K562 (cell line): ENCODE measurements around the gene LRRC27. TPM values are rescaled to one million over a fixed set of nuclear protein-coding genes. Genes with fewer than 3 reads are reported as not detected.

Source experiments
- BCOR ChIP-seq: fragments of 450-650 bp; IDR thresholded peaks from 2 replicates; pipeline ENCODE4 v1.6.1; 2016
- BRD4 ChIP-seq: fragments of 200-600 bp; sonication (generic); IDR thresholded peaks from 2 replicates; pipeline ENCODE4 v1.6.1; 2017; ENCODE audit warnings: inconsistent platforms
- CBX1 ChIP-seq: sonication (generic); IDR thresholded peaks from 2 replicates; pipeline ENCODE4 v1.6.1; 2016; ENCODE audit warnings: antibody characterized with exemption, low read depth, mild to moderate bottlenecking
- CBX8 ChIP-seq: fragments of 200-600 bp; sonication (generic); IDR thresholded peaks from 2 replicates; pipeline ENCODE4 v1.6.1; 2012; ENCODE audit warnings: borderline replicate concordance, mixed run types, low read depth, mild to moderate bottlenecking, moderate library complexity, mixed read lengths, low read length, control low read depth, inconsistent platforms; ENCODE audit not compliant: poor library complexity, severe bottlenecking; ENCODE audit errors: extremely low read depth
- CSDE1 ChIP-seq, 2 experiments: fragments of 450-650 bp; IDR thresholded peaks; 2 replicates each; pipeline ENCODE4 v1.6.1; 2016; ENCODE audit warnings: mild to moderate bottlenecking in 1 of 2
- FOXA1 ChIP-seq: fragments of 450-650 bp; IDR thresholded peaks from 2 replicates; pipeline ENCODE4 v1.6.1; 2016; ENCODE audit warnings: mild to moderate bottlenecking, borderline replicate concordance
- FUS ChIP-seq: fragments of 200-400 bp; formaldehyde crosslinking; optimal IDR thresholded peaks from 2 replicates; pipeline ENCODE3; 2017; ENCODE audit warnings: low read depth, low read length
- IRF9 ChIP-seq: fragments of 450-650 bp; IDR thresholded peaks from 2 replicates; pipeline ENCODE4 v1.6.1; 2016; ENCODE audit warnings: missing biosample characterization, missing genetic modification characterization
- LARP7 ChIP-seq: fragments of 450-650 bp; IDR thresholded peaks from 2 replicates; pipeline ENCODE4 v1.6.1; 2016
- PHB ChIP-seq: fragments of 250-450 bp; sonication (Bioruptor Pico); IDR thresholded peaks from 2 replicates; pipeline ENCODE4 v1.5.0; 2021
- RFX7 ChIP-seq: fragments of 250-450 bp; sonication (Bioruptor Pico); IDR thresholded peaks from 2 replicates; pipeline ENCODE4 v1.5.1; 2021; ENCODE audit warnings: mild to moderate bottlenecking
- SFPQ ChIP-seq: fragments of 200-400 bp; formaldehyde crosslinking; IDR thresholded peaks from 2 replicates; pipeline ENCODE4 v1.6.1; 2017; ENCODE audit warnings: mild to moderate bottlenecking, low read depth, low read length, moderate library complexity
- SREBF1 ChIP-seq: fragments of 150-350 bp; IDR thresholded peaks from 2 replicates; pipeline ENCODE4 v1.6.1; 2014; ENCODE audit warnings: antibody characterized with exemption, low read depth, low read length, borderline replicate concordance
- TRIM28 ChIP-seq: fragments of 450-650 bp; IDR thresholded peaks from 2 replicates; pipeline ENCODE4 v1.6.1; 2017
- XRCC5 ChIP-seq: fragments of 200-400 bp; formaldehyde crosslinking; IDR thresholded peaks from 2 replicates; pipeline ENCODE4 v1.6.1; 2017; ENCODE audit warnings: low read depth, mild to moderate bottlenecking, low read length
- ZNF133 ChIP-seq: fragments of 250-450 bp; sonication (Bioruptor Pico); IDR thresholded peaks from 2 replicates; pipeline ENCODE4 v1.4.0; 2020; ENCODE audit warnings: mild to moderate bottlenecking
- polyA plus RNA-seq, 8 experiments: library from polyadenylated mRNA; depleted of rRNA in 4 of 8; stranded (reverse) in 5 of 8; unstranded in 3 of 8; fragments of >200 nt; fragmentation: Nextera tagmentation in 2 of 8; fragmentation: Illumina TruSeq in 1 of 8; extraction: Ambion mirVana in 2 of 8; extraction: Trizol in 1 of 8; gene quantifications; 2 replicates each; pipeline versions ENCODE4 v1.2.1 to v1.2.3, GENCODE V29; 2011 to 2014; ENCODE audit warnings: inconsistent platforms in 1 of 8, missing spikeins in 1 of 8
- total RNA-seq, 7 experiments: library from RNA; depleted of rRNA in 6 of 7; stranded (reverse); fragments of >200 nt in 6 of 7; fragmentation: Illumina TruSeq in 2 of 7; extraction: Trizol in 2 of 7; gene quantifications; 2 replicates each; pipeline versions ENCODE4 v1.2.1 to v1.2.3, GENCODE V29; 2011 to 2021; ENCODE audit warnings: low replicate concordance in 1 of 7
- TF ChIP-seq, protein P1 (sequence below): IDR thresholded peaks from 2 replicates; pipeline ENCODE4 v1.6.1; 2011; ENCODE audit not compliant: insufficient read length; ENCODE audit errors: extremely low read depth
- TF ChIP-seq, protein P2 (sequence below), 3 experiments: IDR thresholded peaks in 2 of 3; conservative IDR thresholded peaks in 1 of 3; 2 replicates each; pipeline ENCODE4 v1.5.1; 2011 to 2012; ENCODE audit warnings: low read length in 3 of 3, mild to moderate bottlenecking in 3 of 3, control low read depth in 2 of 3, improper control_type of control experiment in 1 of 3, inconsistent platforms in 1 of 3, low read depth in 1 of 3, mixed read lengths in 1 of 3, moderate library complexity in 1 of 3; ENCODE audit not compliant: insufficient read depth in 2 of 3
- TF ChIP-seq, protein P3 (sequence below): fragments of 250-450 bp; sonication (Bioruptor Pico); IDR thresholded peaks from 2 replicates; pipeline ENCODE4 v1.8.0; 2022; ENCODE audit warnings: inconsistent platforms, mild to moderate bottlenecking, moderate library complexity, borderline replicate concordance
- TF ChIP-seq, protein P4 (sequence below): fragments of 250-450 bp; sonication (Bioruptor Pico); IDR thresholded peaks from 2 replicates; pipeline ENCODE4 v1.8.0; 2021; ENCODE audit warnings: mild to moderate bottlenecking, moderate library complexity

The LRRC27 gene
- total and polyA plus RNA-seq, 9 of the 15 experiments (the other 6 are each of a cell fraction or from before 2014, with no cell fraction given) = 0.10 to 2.7 (median 1.4) TPM

DNA sequence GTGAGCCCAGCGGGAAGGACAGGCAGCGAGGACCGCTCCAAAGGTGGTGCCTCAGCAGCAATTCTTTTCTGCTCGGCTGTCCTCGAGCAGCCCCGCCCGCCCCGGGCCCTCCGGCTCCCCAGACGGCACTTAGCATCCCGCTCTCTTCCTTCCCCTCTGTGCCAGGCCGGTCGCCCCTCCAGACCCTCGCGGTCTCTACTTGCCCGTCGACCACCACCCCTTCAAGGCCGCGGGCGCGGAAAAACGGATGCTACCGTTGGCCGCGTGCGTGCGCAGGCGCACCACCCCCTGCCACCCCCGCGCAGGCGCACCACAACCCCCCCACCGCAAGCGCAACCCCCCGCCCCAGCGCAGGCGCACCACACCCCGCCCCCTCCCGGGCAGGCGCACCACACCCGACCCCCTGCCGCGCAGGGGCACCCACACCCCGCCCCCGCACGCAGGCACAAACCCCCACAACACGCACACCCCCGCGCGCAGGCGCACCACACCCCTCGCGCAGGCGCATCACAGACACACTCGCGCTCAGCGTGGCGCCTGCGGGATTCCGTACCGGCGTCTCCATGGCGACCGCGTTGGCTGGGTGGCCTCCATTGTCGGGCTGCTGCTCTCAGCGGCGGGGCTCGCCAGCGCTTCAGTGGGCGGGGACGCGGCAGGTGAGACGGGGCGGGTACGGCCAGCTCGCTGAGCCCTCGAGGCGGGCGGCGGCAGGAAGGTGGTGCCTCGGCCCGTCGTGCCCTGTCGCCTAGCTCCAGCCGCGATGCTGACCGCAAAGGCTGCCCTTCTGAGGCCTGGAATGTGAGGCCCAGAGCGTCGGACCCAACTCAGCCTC, at the start of gene LRRC27 (continued):
- no peak for TF ChIP-seq CBX8
- TF ChIP-seq IRF9 = no peak
- TF ChIP-seq TRIM28 = no peak
- TF ChIP-seq, protein P1, sequence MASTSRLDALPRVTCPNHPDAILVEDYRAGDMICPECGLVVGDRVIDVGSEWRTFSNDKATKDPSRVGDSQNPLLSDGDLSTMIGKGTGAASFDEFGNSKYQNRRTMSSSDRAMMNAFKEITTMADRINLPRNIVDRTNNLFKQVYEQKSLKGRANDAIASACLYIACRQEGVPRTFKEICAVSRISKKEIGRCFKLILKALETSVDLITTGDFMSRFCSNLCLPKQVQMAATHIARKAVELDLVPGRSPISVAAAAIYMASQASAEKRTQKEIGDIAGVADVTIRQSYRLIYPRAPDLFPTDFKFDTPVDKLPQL = no peak
- TF ChIP-seq, protein P2, sequence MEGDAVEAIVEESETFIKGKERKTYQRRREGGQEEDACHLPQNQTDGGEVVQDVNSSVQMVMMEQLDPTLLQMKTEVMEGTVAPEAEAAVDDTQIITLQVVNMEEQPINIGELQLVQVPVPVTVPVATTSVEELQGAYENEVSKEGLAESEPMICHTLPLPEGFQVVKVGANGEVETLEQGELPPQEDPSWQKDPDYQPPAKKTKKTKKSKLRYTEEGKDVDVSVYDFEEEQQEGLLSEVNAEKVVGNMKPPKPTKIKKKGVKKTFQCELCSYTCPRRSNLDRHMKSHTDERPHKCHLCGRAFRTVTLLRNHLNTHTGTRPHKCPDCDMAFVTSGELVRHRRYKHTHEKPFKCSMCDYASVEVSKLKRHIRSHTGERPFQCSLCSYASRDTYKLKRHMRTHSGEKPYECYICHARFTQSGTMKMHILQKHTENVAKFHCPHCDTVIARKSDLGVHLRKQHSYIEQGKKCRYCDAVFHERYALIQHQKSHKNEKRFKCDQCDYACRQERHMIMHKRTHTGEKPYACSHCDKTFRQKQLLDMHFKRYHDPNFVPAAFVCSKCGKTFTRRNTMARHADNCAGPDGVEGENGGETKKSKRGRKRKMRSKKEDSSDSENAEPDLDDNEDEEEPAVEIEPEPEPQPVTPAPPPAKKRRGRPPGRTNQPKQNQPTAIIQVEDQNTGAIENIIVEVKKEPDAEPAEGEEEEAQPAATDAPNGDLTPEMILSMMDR (IDR thresholded peaks at IDR 0.05 in 2 of 3, conservative IDR thresholded peaks at IDR 0.05 in 1 of 3; ENCODE audit: insufficient read depth in 2 of 3, low read depth in 1 of 3, low read length in 3 of 3) = no peak
- TF ChIP-seq PHB (CRISPR knock-in tag) = no peak
- no peak for TF ChIP-seq LARP7
- TF ChIP-seq SREBF1 = peak; percentile 47; the same call in 1 of the 2 replicates
- TF ChIP-seq CSDE1 (IDR thresholded peaks at IDR 0.05) = peak in 1 of 2 experiments; percentile 60; a peak in 1 of 4 replicates
- TF ChIP-seq, protein P3, sequence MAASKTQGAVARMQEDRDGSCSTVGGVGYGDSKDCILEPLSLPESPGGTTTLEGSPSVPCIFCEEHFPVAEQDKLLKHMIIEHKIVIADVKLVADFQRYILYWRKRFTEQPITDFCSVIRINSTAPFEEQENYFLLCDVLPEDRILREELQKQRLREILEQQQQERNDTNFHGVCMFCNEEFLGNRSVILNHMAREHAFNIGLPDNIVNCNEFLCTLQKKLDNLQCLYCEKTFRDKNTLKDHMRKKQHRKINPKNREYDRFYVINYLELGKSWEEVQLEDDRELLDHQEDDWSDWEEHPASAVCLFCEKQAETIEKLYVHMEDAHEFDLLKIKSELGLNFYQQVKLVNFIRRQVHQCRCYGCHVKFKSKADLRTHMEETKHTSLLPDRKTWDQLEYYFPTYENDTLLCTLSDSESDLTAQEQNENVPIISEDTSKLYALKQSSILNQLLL (CRISPR knock-in tag) = no peak
- TF ChIP-seq, protein P4, sequence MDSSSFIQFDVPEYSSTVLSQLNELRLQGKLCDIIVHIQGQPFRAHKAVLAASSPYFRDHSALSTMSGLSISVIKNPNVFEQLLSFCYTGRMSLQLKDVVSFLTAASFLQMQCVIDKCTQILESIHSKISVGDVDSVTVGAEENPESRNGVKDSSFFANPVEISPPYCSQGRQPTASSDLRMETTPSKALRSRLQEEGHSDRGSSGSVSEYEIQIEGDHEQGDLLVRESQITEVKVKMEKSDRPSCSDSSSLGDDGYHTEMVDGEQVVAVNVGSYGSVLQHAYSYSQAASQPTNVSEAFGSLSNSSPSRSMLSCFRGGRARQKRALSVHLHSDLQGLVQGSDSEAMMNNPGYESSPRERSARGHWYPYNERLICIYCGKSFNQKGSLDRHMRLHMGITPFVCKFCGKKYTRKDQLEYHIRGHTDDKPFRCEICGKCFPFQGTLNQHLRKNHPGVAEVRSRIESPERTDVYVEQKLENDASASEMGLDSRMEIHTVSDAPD (CRISPR knock-in tag) = no peak
- no peak for TF ChIP-seq XRCC5
- TF ChIP-seq FOXA1 = no peak
- no peak for TF ChIP-seq RFX7 (CRISPR knock-in tag)
- TF ChIP-seq BRD4 = no peak
- TF ChIP-seq ZNF133 (CRISPR knock-in tag) = no peak
- no peak for TF ChIP-seq BCOR
- no peak for TF ChIP-seq FUS
- TF ChIP-seq SFPQ = no peak
- no peak for TF ChIP-seq CBX1
